Activated CD8-positive, alpha-beta memory T cell treated with anti-CD3 and anti-CD28 coated beads for 36 hours (primary cell): ENCODE results near the gene GH1. TPM values are rescaled to one million over a fixed set of nuclear protein-coding genes. Genes with fewer than 3 reads are reported as not detected.
"Not testable (repeated sequence)": the region's sequence is repeated elsewhere in the genome, so short reads cannot be mapped to it uniquely, and the experiment has no call there.

Experiments used
- CTCF ChIA-PET: fragments of 350-600 bp; sonication (Branson Sonifier 250); formaldehyde crosslinking; loops from one replicate; lab custom pipeline; 2021; ENCODE audit warnings: antibody characterized with exemption; lab: Charles Lee
- POLR2A ChIA-PET: fragments of 350-600 bp; sonication (Branson Sonifier 250); formaldehyde crosslinking; loops from one replicate; lab custom pipeline; 2021; ENCODE audit warnings: antibody characterized with exemption; lab: Charles Lee
- total RNA-seq, 2 experiments: library from RNA; stranded (reverse); gene quantifications; one replicate each; pipeline ENCODE4 v1.2.3, GENCODE V29; 2021

GH1 gene
- total RNA-seq, result not detected

- CTCF ChIA-PET, result interaction anchor here (0.6 to 3.6 kb wide), 27 partner anchors 8 to 218 kb away, joined by 3 to 36 read pairs (median 5); partner anchors contain the start of genes CD79B, CSHL1 and ICAM2
- POLR2A ChIA-PET, result not testable (repeated sequence)
These were observed at the start of gene GH1 for GRCh38 chr17:63918789-63919305. TSS of gene GH1 (minus strand) at chr17:63918839. CDS start at chr17:63918776, 63 bp downstream.

- ChIA-PET CTCF (interaction anchor here (0.6 to 2.5 kb wide), 6 partner anchors 18 to 298 kb away, joined by 3 to 13 read pairs (median 4); no protein-coding TSS in a partner anchor), POLR2A (interaction anchor here (0.6 kb wide), 1 partner anchor 27 kb away, joined by 12 read pairs; no protein-coding TSS in a partner anchor)
These were observed 49.3 kb upstream of the GH1 start for GRCh38 chr17:63967953-63968352.

- ChIA-PET CTCF (interaction anchor here (0.6 to 2.5 kb wide), 6 partner anchors 8 to 117 kb away, joined by 3 to 13 read pairs (median 3); partner anchors contain the start of gene ICAM2), POLR2A (interaction anchor here (0.5 to 0.6 kb wide), 2 partner anchors 12 to 250 kb away, joined by 3 read pairs; no protein-coding TSS in a partner anchor)
These were observed 48.1 kb upstream of the GH1 start for GRCh38 chr17:63966646-63967264.

- ChIA-PET POLR2A (no interaction called here), CTCF (no interaction called here)
These were observed 44.5 kb upstream of the GH1 start for GRCh38 chr17:63963123-63963522.

- CTCF ChIA-PET, result interaction anchor here (1.5 to 1.7 kb wide), 3 partner anchors 15 to 50 kb away, joined by 4 to 7 read pairs (median 6); no protein-coding TSS in a partner anchor
- POLR2A ChIA-PET, result interaction anchor here (1.2 kb wide), 1 partner anchor 15 kb away, joined by 3 read pairs; no protein-coding TSS in a partner anchor
These were observed 43.7 kb upstream of the GH1 start for GRCh38 chr17:63962298-63962744.

- ChIA-PET CTCF (interaction anchor here (0.6 to 1.7 kb wide), 5 partner anchors 14 to 83 kb away, joined by 3 to 7 read pairs (median 4); no protein-coding TSS in a partner anchor), POLR2A (interaction anchor here (1.2 kb wide), 1 partner anchor 15 kb away, joined by 3 read pairs; no protein-coding TSS in a partner anchor)
These were observed 42.9 kb upstream of the GH1 start for GRCh38 chr17:63961355-63962212.

- ChIA-PET POLR2A (no interaction called here), CTCF (no interaction called here)
These were observed 41.8 kb upstream of the GH1 start for GRCh38 chr17:63960430-63960829.

GRCh38 chr17:63960006-63960405, 41.4 kb upstream of the GH1 start:
- ChIA-PET POLR2A (no interaction called here), CTCF (no interaction called here)

GRCh38 chr17:63956296-63956920, 37.8 kb upstream of the GH1 start:
- CTCF ChIA-PET, result interaction anchor here (0.8 kb wide), 1 partner anchor 69 kb away, joined by 3 read pairs; no protein-coding TSS in a partner anchor

GRCh38 chr17:63955791-63956190, 37.2 kb upstream of the GH1 start:
- POLR2A ChIA-PET, result no interaction called here

More at GRCh38 chr17:63956296-63956920, 37.8 kb upstream of the GH1 start:
- POLR2A ChIA-PET, result no interaction called here

GRCh38 chr17:63955232-63955631, 36.6 kb upstream of the GH1 start:
- ChIA-PET CTCF (interaction anchor here (0.9 to 1.5 kb wide), 3 partner anchors 9 to 194 kb away, joined by 3 to 7 read pairs (median 3); no protein-coding TSS in a partner anchor), POLR2A (interaction anchor here (0.6 kb wide), 1 partner anchor 12 kb away, joined by 3 read pairs; no protein-coding TSS in a partner anchor)

More at GRCh38 chr17:63955791-63956190, 37.2 kb upstream of the GH1 start:
- CTCF ChIA-PET, result no interaction called here

GRCh38 chr17:63954402-63955063, 35.9 kb upstream of the GH1 start:
- CTCF ChIA-PET, result interaction anchor here (0.9 to 1.5 kb wide), 4 partner anchors 9 to 194 kb away, joined by 3 to 7 read pairs (median 4); no protein-coding TSS in a partner anchor
- POLR2A ChIA-PET, result interaction anchor here (0.6 kb wide), 1 partner anchor 12 kb away, joined by 3 read pairs; no protein-coding TSS in a partner anchor

GRCh38 chr17:63950940-63951907, 32.6 kb upstream of the GH1 start:
- POLR2A ChIA-PET, result no interaction called here

GRCh38 chr17:63949576-63950250, 31.1 kb upstream of the GH1 start:
- ChIA-PET CTCF (interaction anchor here (0.8 to 2.4 kb wide), 7 partner anchors 14 to 47 kb away, joined by 3 to 13 read pairs (median 4); partner anchors contain the start of gene GH1), POLR2A (interaction anchor here (0.5 kb wide), 1 partner anchor 84 kb away, joined by 5 read pairs; no protein-coding TSS in a partner anchor)

More at GRCh38 chr17:63950940-63951907, 32.6 kb upstream of the GH1 start:
- CTCF ChIA-PET, result interaction anchor here (1.0 to 2.4 kb wide), 6 partner anchors 13 to 47 kb away, joined by 3 to 13 read pairs (median 4); partner anchors contain the start of gene GH1

GRCh38 chr17:63948521-63948920, 29.9 kb upstream of the GH1 start:
- ChIA-PET CTCF (no interaction called here), POLR2A (no interaction called here)
